ENCODE results near the gene TNNT2. TPM values are rescaled to one million over a fixed set of nuclear protein-coding genes. Genes with fewer than 3 reads are reported as not detected.

The TNNT2 gene
- total RNA-seq, 1 experiment from 2014 or later = 6.4 TPM

- H3K4me3 ChIP-seq = no peak overlapping the region
- DNase-seq = no peak
- ChIA-PET CTCF (no interaction called here), POLR2A (ENCODE audit: unreplicated experiment) (no interaction called here)
- H3K4me1 ChIP-seq (replicated peaks; ENCODE audit: insufficient read depth) = peaks cover 22% of the 10 kb centered on the region
- intact Hi-C loops (cut with micrococcal nuclease; ENCODE audit: unreplicated experiment) = no loop called here
- 0 out of 2 replicates have a peak, but pooled peaks cover 3% of the 10 kb centered on the region for H3K36me3 ChIP-seq (ENCODE audit: low read depth)
- no peak overlapping the region for H3K27ac ChIP-seq
- H3K4me2 ChIP-seq = no peak overlapping the region
- no TSS peak for BruUV-seq (replicated peaks)
- H3K27me3 ChIP-seq (ENCODE audit: insufficient read depth, low read depth) = no peaks in the 10 kb centered on the region
- no peaks in the 10 kb centered on the region for H3K9me2 ChIP-seq (ENCODE audit: insufficient read depth)
- H3K79me2 ChIP-seq (ENCODE audit: low read depth) = peaks cover 74% of the 10 kb centered on the region
- H2AFZ ChIP-seq = no peak overlapping the region
- H3K9me3 ChIP-seq (ENCODE audit: insufficient read depth, low read depth) = no peaks in the 10 kb centered on the region
- peaks cover 16% of the 10 kb centered on the region; the same call in 1 of the 2 replicates for H3F3A ChIP-seq (ENCODE audit: insufficient read depth, low read depth)
- TF ChIP-seq EZH2 (IDR thresholded peaks at IDR 0.05; ENCODE audit: low read depth) = no peak
- peaks cover 33% of the 10 kb centered on the region for H4K20me1 ChIP-seq (ENCODE audit: insufficient read depth)
Measured at GRCh38 chr1:201393076-201393475, 15.6 kb upstream of the TNNT2 start.

DNA sequence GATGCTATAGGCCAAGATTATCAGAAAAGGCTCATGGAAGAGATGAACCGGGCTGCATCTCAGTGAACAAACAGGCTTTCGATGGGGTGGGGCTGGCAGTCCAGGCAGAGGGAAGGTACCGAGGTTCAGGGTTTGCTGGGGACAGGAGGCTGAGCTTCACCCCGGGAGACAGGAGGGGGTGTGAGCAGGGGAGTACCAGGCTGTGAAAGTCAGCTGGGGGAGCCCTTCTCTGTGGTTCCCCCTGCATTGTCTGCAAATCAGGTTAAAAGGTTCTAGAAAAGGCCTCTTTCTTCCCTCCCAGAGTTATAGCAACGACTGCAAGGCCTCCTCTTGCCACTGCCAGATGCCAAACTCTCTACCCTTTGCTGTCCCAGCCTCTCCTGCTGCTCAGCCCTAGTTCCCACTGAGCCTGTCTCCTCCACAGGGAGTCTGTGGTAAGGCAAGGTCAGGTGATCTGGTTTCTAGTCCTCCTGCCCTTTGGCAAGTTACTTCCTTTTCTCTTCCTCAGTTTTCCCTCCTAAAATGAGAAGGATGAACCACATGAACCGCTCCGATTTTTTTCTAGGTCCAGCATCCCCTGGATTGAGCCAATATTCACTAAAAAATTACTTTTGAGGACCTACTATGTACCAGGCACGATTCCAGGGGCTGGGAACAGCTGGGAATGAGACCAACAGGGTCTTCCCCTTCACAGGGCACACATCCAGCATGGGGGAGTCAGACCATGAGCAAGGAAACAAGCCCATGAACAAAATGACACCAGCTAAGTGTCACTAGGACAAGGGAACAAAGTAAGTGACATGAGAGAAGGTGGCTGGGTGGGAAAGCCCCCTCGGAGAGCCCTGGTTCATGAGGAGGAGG is 14.4 kb upstream of the TNNT2 start:
- H3K4me1 ChIP-seq (replicated peaks; ENCODE audit: insufficient read depth) = peaks cover 10% of the 10 kb centered on the region

DNA sequence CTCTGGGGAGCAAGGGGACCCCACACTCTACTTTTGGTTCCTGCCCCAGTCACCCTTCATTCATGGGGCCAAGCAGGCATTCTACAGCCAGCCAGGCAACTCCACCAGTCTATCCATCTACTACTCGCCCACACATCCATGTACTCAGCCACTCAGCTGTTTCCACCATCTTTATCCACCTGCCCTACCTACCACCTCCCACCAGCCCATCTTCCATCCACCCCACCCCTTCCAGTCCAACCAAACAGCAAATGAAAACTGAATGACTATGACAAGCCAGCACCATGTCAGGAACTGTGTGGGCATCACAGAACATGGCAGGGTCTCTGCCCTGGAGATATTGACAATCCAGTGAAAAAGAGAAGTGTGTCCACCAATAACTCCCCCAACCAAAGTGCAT is 13.7 kb upstream of the TNNT2 start:
- TF ChIP-seq CTCF (conservative IDR thresholded peaks at IDR 0.05) = no peak
- no peak for TF ChIP-seq EZH2 (IDR thresholded peaks at IDR 0.05; ENCODE audit: low read depth)
- POLR2A ChIA-PET (ENCODE audit: unreplicated experiment) = no interaction called here
- Histone ChIP-seq H3K27me3 (ENCODE audit: insufficient read depth, low read depth) (no peaks in the 10 kb centered on the region), H3K9me3 (ENCODE audit: insufficient read depth, low read depth) (no peaks in the 10 kb centered on the region), H3K4me2 (no peak overlapping the region), H4K20me1 (ENCODE audit: insufficient read depth) (peaks cover 29% of the 10 kb centered on the region), H2AFZ (no peak overlapping the region), H3K4me1 (replicated peaks; ENCODE audit: insufficient read depth) (peaks cover 4% of the 10 kb centered on the region), H3K27ac (no peak overlapping the region), H3K36me3 (ENCODE audit: low read depth) (0 out of 2 replicates have a peak, but pooled peaks cover 3% of the 10 kb centered on the region), H3K4me3 (no peak overlapping the region), H3K9me2 (ENCODE audit: insufficient read depth) (no peaks in the 10 kb centered on the region), H3F3A (ENCODE audit: insufficient read depth, low read depth) (0 out of 2 replicates have a peak, but pooled peaks cover under 1% of the 10 kb centered on the region), H3K79me2 (ENCODE audit: low read depth) (peaks cover 59% of the 10 kb centered on the region)
- intact Hi-C loops (cut with micrococcal nuclease; ENCODE audit: unreplicated experiment) = no loop called here
- CTCF ChIA-PET = no interaction called here
- no TSS peak for BruUV-seq (replicated peaks)
- no peak for DNase-seq

More for the DNA sequence above, 14.4 kb upstream of the TNNT2 start:
- ChIA-PET CTCF (no interaction called here), POLR2A (ENCODE audit: unreplicated experiment) (no interaction called here)
- no peak for TF ChIP-seq EZH2 (IDR thresholded peaks at IDR 0.05; ENCODE audit: low read depth)
- TF ChIP-seq CTCF (conservative IDR thresholded peaks at IDR 0.05) = no peak
- no TSS peak for BruUV-seq (replicated peaks)
- Histone ChIP-seq H3K4me2 (no peak overlapping the region), H3K9me2 (ENCODE audit: insufficient read depth) (no peaks in the 10 kb centered on the region), H2AFZ (no peak overlapping the region), H3K36me3 (ENCODE audit: low read depth) (0 out of 2 replicates have a peak, but pooled peaks cover 3% of the 10 kb centered on the region), H3K27me3 (ENCODE audit: insufficient read depth, low read depth) (no peaks in the 10 kb centered on the region), H3K79me2 (ENCODE audit: low read depth) (peaks cover 65% of the 10 kb centered on the region), H4K20me1 (ENCODE audit: insufficient read depth) (peaks cover 36% of the 10 kb centered on the region), H3F3A (ENCODE audit: insufficient read depth, low read depth) (0 out of 2 replicates have a peak, but pooled peaks cover 6% of the 10 kb centered on the region), H3K9me3 (ENCODE audit: insufficient read depth, low read depth) (no peaks in the 10 kb centered on the region), H3K27ac (no peak overlapping the region), H3K4me3 (no peak overlapping the region)
- intact Hi-C loops (cut with micrococcal nuclease; ENCODE audit: unreplicated experiment) = no loop called here
- no peak for DNase-seq

All from PC-9 (cell line).